Measurements from ENCODE around the gene CBR1. TPM values are rescaled to one million over a fixed set of nuclear protein-coding genes. Genes with fewer than 3 reads are reported as not detected.
A peak's percentile ranks its signal among the peaks of the same experiment; 100 is the strongest.

Gene CBR1
- total and polyA plus RNA-seq, 2 of the 13 experiments (the other 11 are each of a cell fraction or from before 2014, with no cell fraction given), result 33.7 to 38.7 TPM

DNA sequence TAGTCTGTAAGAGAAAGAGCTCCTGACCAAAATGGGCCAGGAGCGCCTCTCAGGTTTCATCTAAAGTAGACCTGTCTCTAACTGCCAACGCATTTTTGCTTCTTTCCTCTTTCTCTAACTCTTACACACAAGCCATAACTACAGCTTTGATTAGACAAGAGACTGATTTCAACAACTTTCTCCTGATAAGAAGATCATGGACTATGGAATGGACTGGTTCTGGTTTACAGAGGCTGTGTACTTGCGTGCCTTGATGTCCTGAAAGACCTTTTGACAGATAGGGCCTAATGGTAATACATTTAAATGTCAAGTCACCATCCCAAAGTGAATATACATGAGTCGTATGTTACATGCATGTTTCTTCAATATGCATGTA, 5.8 kb upstream of the CBR1 start (continued):
- TF ChIP-seq ZNF580 (CRISPR knock-in tag; IDR thresholded peaks at IDR 0.05; ENCODE audit: borderline replicate concordance, low read depth), result no peak
- no peak for TF ChIP-seq ZNF589 (CRISPR knock-in tag; conservative IDR thresholded peaks at IDR 0.05)
- TF ChIP-seq MED8 (CRISPR knock-in tag; IDR thresholded peaks at IDR 0.05; ENCODE audit: insufficient replicate concordance), result no peak

DNA sequence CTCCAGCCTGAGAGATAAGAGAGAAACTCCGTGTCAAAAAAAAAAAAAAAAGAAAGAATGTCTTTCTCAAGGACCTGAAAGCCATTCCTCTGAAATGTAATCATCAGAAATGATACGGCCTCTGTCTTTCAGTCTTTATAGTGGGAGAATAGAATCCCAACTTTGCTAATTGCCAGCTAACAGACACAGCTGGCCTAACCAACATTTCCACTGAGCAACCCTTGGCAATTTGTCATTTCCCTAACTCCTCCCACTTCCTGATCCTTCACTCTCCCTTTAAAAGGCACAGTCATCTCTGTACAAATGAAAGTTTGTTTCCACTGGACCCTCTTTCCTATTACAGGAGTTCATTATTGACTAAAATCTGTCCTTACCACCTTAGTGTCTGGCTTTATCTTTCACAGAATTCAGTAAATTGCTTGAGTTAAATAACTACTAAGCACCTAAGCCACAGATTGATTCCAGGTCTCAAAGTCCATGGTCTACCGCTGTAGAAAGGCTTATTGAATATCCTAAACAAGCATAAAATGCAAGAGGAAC, 4.3 kb upstream of the CBR1 start:
- intact Hi-C loops (cut with micrococcal nuclease; ENCODE audit: unreplicated experiment) (no loop called here), in situ Hi-C loops (cut with HindIII; ENCODE audit: extremely low pct_ligation_motif_present, low pct_unique_long_range_greater_than_20kb) (no loop called here)
- peak; percentile 68 for ATAC-seq
- Histone ChIP-seq H2AFZ (ENCODE audit: low read length) (peak overlapping the region; percentile 84), H4K20me1 (ENCODE audit: insufficient read depth, low read length) (no peaks in the 10 kb centered on the region), H3K4me2 (ENCODE audit: low read depth, low read length) (peak overlapping the region; percentile 60), H3K27ac (ENCODE audit: extremely low read length, insufficient read depth, low read length) (peak overlapping the region; percentile 57), H3K27me3 (ENCODE audit: control insufficient read depth in 1 of 2, insufficient read depth in 2 of 2, low read length in 2 of 2) (no peaks in the 10 kb centered on the region), H3K36me3 (replicated peaks in 1 of 2; ENCODE audit: control insufficient read depth in 1 of 2, insufficient read depth in 2 of 2, low read length in 2 of 2) (no peaks in the 10 kb centered on the region), H3K4me3 (replicated peaks in 1 of 3; ENCODE audit: insufficient read depth in 1 of 3, low read depth in 2 of 3, low read length in 3 of 3) (peak overlapping the region in 1 of 3 experiments; percentile 15; a peak in 2 of 6 replicates), H3K9me3 (ENCODE audit: low read length) (peaks cover 6% of the 10 kb centered on the region), H3K4me1 (ENCODE audit: insufficient read depth, low read length) (peaks cover 46% of the 10 kb centered on the region), H3K9ac (ENCODE audit: insufficient read depth, low read depth, low read length) (no peak overlapping the region), H3K79me2 (ENCODE audit: insufficient read depth, low read length) (no peaks in the 10 kb centered on the region)
- POLR2A ChIA-PET, result no interaction called here
- DNase-seq (ENCODE audit: low spot score), result peak; percentile 72
- CTCF ChIA-PET (ENCODE audit: low intra/inter-chr PET ratio, low total read pairs), result no interaction called here
- no TSS peak for BruUV-seq (replicated peaks)
- peak; percentile 37 for FAIRE-seq
- 22% methylated on average over 3 of the region's 3 CpGs for WGBS (ENCODE audit: low lambda C conversion rate)
- TF ChIP-seq KDM1A (CRISPR knock-in tag; IDR thresholded peaks at IDR 0.05) (0 out of 2 replicates have a peak, but pooled peaks have one; percentile 54), ZNF530 (CRISPR knock-in tag; IDR thresholded peaks at IDR 0.05; ENCODE audit: low read depth) (no peak), NR2C2 (CRISPR knock-in tag; IDR thresholded peaks at IDR 0.05; ENCODE audit: borderline replicate concordance) (no peak), ZNF292 (CRISPR knock-in tag; IDR thresholded peaks at IDR 0.05; ENCODE audit: borderline replicate concordance, low read depth) (0 out of 2 replicates have a peak, but pooled peaks have one; percentile 6), ARNT2 (CRISPR knock-in tag; IDR thresholded peaks at IDR 0.05; ENCODE audit: low read depth) (no peak), TCF7 (IDR thresholded peaks at IDR 0.05; ENCODE audit: low read depth) (no peak), CC2D1A (CRISPR knock-in tag; IDR thresholded peaks at IDR 0.05) (no peak), ZNF3 (CRISPR knock-in tag; IDR thresholded peaks at IDR 0.05) (no peak), ZNF256 (CRISPR knock-in tag; conservative IDR thresholded peaks at IDR 0.05) (no peak), HNF4G (IDR thresholded peaks at IDR 0.05; ENCODE audit: borderline replicate concordance, low read depth, low read length) (peak; percentile 58), HNF4G (CRISPR knock-in tag; IDR thresholded peaks at IDR 0.05; ENCODE audit: borderline replicate concordance, low read depth) (no peak), ZBTB20 (CRISPR knock-in tag; IDR thresholded peaks at IDR 0.05; ENCODE audit: borderline replicate concordance, low read depth) (no peak), DNMT1 (CRISPR knock-in tag; IDR thresholded peaks at IDR 0.05) (no peak), ZBTB34 (CRISPR knock-in tag; IDR thresholded peaks at IDR 0.05) (no peak), ZNF468 (CRISPR knock-in tag; IDR thresholded peaks at IDR 0.05) (no peak), MAZ (IDR thresholded peaks at IDR 0.05; ENCODE audit: borderline replicate concordance, low read depth, low read length) (no peak), MAZ (CRISPR knock-in tag; IDR thresholded peaks at IDR 0.05; ENCODE audit: low read depth) (no peak)
- TF ChIP-seq, protein P1, sequence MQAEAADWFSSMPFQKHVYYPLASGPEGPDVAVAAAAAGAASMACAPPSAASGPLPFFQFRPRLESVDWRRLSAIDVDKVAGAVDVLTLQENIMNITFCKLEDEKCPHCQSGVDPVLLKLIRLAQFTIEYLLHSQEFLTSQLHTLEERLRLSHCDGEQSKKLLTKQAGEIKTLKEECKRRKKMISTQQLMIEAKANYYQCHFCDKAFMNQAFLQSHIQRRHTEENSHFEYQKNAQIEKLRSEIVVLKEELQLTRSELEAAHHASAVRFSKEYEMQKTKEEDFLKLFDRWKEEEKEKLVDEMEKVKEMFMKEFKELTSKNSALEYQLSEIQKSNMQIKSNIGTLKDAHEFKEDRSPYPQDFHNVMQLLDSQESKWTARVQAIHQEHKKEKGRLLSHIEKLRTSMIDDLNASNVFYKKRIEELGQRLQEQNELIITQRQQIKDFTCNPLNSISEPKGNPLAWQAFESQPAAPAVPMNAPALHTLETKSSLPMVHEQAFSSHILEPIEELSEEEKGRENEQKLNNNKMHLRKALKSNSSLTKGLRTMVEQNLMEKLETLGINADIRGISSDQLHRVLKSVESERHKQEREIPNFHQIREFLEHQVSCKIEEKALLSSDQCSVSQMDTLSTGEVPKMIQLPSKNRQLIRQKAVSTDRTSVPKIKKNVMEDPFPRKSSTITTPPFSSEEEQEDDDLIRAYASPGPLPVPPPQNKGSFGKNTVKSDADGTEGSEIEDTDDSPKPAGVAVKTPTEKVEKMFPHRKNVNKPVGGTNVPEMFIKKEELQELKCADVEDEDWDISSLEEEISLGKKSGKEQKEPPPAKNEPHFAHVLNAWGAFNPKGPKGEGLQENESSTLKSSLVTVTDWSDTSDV (CRISPR knock-in tag; IDR thresholded peaks at IDR 0.05), result no peak
